ENCODE data around the gene ZHX3.

DNA sequence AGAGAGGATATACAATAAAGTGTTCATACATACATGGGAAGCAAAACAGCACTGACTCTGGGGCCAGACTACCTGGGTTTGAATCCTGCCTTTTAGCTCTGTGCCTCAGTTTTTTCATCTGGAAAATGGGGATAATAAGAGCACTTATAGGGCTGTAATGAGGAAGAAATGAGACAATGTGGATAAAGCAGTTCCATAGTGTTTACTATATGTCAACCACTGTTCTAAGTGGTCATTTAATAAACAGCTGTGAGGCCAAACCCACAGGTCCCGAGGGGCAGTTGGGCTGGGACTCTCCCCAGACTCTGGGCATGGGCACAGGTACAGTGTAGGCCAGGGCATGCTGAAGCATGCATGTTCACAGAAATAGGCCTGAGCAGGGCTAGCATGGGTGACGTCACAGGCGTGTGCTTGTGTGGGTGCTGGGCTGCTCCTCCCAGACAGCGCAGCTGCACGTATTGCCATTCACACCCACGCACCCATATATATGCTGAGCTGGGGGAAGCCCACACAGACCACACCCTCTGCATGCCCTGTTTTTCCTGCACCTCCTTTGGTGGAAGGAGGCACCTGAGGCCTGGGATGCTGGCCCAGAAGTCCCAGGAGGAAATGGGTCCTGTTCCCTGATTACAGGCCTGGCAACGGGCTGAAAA lies 183.7 kb downstream of the ZHX3 start:
- no peak for TF ChIP-seq POLR2A (IDR thresholded peaks at IDR 0.05)
- TF ChIP-seq, protein P1, sequence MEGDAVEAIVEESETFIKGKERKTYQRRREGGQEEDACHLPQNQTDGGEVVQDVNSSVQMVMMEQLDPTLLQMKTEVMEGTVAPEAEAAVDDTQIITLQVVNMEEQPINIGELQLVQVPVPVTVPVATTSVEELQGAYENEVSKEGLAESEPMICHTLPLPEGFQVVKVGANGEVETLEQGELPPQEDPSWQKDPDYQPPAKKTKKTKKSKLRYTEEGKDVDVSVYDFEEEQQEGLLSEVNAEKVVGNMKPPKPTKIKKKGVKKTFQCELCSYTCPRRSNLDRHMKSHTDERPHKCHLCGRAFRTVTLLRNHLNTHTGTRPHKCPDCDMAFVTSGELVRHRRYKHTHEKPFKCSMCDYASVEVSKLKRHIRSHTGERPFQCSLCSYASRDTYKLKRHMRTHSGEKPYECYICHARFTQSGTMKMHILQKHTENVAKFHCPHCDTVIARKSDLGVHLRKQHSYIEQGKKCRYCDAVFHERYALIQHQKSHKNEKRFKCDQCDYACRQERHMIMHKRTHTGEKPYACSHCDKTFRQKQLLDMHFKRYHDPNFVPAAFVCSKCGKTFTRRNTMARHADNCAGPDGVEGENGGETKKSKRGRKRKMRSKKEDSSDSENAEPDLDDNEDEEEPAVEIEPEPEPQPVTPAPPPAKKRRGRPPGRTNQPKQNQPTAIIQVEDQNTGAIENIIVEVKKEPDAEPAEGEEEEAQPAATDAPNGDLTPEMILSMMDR (IDR thresholded peaks at IDR 0.05) = no peak
- TF ChIP-seq EP300 (IDR thresholded peaks at IDR 0.05) = no peak
- TF ChIP-seq POLR2AphosphoS5 (IDR thresholded peaks at IDR 0.05) = no peak

Measured in stomach (tissue), 4 donors.